ENCODE results near the gene SCAMP2. TPM values are rescaled to one million over a fixed set of nuclear protein-coding genes. Genes with fewer than 3 reads are reported as not detected.

The SCAMP2 gene
- total RNA-seq, 4 donors from 2014 or later: 154 to 234 (median 193) TPM

DNA sequence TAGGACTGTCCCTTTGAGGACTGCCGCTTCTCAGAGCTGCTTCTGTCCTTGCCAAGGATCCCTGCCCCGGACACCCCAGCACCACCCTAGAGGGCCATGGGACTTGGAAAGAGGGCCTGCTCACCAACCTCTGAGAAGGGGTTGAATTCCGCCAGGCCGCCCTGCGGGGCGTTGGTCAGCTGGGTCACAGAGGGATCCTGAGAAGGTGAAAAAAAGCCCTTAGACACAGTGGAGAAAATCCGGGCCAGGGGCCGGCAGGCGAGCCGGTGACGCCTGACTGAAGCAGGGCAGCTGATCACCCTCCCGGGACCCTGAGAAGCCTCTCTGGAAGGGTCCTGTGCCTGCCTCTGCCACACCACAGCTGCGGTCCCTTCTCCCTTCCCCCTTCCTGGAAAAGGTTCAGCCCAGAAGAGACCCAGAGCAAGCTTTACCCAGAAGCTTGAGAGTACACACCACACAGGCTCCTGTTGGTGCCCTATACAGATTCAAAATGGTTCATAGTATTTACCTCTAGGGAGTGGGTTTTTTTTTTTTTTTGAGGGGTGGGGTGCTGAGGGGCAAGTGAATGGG lies 18.6 kb downstream of the SCAMP2 start:
- H3K27me3 ChIP-seq: no peaks in the 10 kb centered on the region
- no peak overlapping the region for H3K4me3 ChIP-seq
- peaks cover 21 to 41% (median 34%) of the 10 kb centered on the region in 4 donors for H3K4me1 ChIP-seq
- in situ Hi-C loops (cut with MboI; ENCODE audit: low pct_ligation_motif_present in 1 of 4, low pct_unique_long_range_greater_than_20kb in 1 of 4, low sequenced_read_pairs in 3 of 4): no loop called here
- intact Hi-C loops (cut with DNase I; ENCODE audit: low total_unique reads): no loop called here
- DNase-seq: no peak
- peaks cover 0 to 39% (median 27%) of the 10 kb centered on the region in 4 donors for H3K36me3 ChIP-seq
- WGBS, 2 donors (ENCODE audit: low coverage in 1 of 2): 96% methylated on average over 13 of the region's 13 CpGs; no CpG with 5 or more reads in 1 of the 2 donors
- no peak overlapping the region for H3K27ac ChIP-seq
- TF ChIP-seq CTCF (IDR thresholded peaks at IDR 0.05) (no peak), POLR2A (IDR thresholded peaks at IDR 0.05) (no peak), EP300 (IDR thresholded peaks at IDR 0.05; ENCODE audit: low read depth) (no peak), POLR2AphosphoS5 (IDR thresholded peaks at IDR 0.05) (no peak)
- no peaks in the 10 kb centered on the region for H3K9me3 ChIP-seq

GRCh38 chr15:74851960-74852359 lies 21.2 kb downstream of the SCAMP2 start:
- intact Hi-C loops (cut with DNase I; ENCODE audit: low total_unique reads): no loop called here
- no peak for TF ChIP-seq EP300 (IDR thresholded peaks at IDR 0.05; ENCODE audit: low read depth)
- WGBS, 2 donors (ENCODE audit: low coverage in 1 of 2): 88% methylated on average over 7 of the region's 7 CpGs; no CpG with 5 or more reads in 1 of the 2 donors
- peaks cover 4 to 15% (median 9%) of the 10 kb centered on the region in 4 donors for H3K4me1 ChIP-seq
- in situ Hi-C loops (cut with MboI; ENCODE audit: low pct_ligation_motif_present in 1 of 4, low pct_unique_long_range_greater_than_20kb in 1 of 4, low sequenced_read_pairs in 3 of 4): no loop called here
- no peak overlapping the region for H3K27ac ChIP-seq
- H3K9me3 ChIP-seq: no peaks in the 10 kb centered on the region
- no peak overlapping the region for H3K4me3 ChIP-seq
- H3K27me3 ChIP-seq: no peaks in the 10 kb centered on the region
- no peak for DNase-seq
- H3K36me3 ChIP-seq: peaks cover 0 to 54% (median 35%) of the 10 kb centered on the region in 4 donors

GRCh38 chr15:74850393-74850792 lies 22.8 kb downstream of the SCAMP2 start:
- WGBS, 2 donors (ENCODE audit: low coverage in 1 of 2): 78% methylated on average over 4 of the region's 4 CpGs; no CpG with 5 or more reads in 1 of the 2 donors
- in situ Hi-C loops (cut with MboI; ENCODE audit: low pct_ligation_motif_present in 1 of 4, low pct_unique_long_range_greater_than_20kb in 1 of 4, low sequenced_read_pairs in 3 of 4): no loop called here
- no peak overlapping the region for H3K4me3 ChIP-seq
- H3K27ac ChIP-seq: no peak overlapping the region
- H3K4me1 ChIP-seq: peaks cover 0 to 9% (median 3%) of the 10 kb centered on the region in 4 donors
- H3K9me3 ChIP-seq: no peaks in the 10 kb centered on the region
- TF ChIP-seq CTCF (IDR thresholded peaks at IDR 0.05): no peak
- TF ChIP-seq POLR2AphosphoS5 (IDR thresholded peaks at IDR 0.05): no peak
- TF ChIP-seq POLR2A (IDR thresholded peaks at IDR 0.05): no peak
- no peak for TF ChIP-seq EP300 (IDR thresholded peaks at IDR 0.05; ENCODE audit: low read depth)
- intact Hi-C loops (cut with DNase I; ENCODE audit: low total_unique reads): no loop called here
- H3K36me3 ChIP-seq: peaks cover 0 to 54% (median 35%) of the 10 kb centered on the region in 4 donors
- no peak for DNase-seq
- no peaks in the 10 kb centered on the region for H3K27me3 ChIP-seq

DNA sequence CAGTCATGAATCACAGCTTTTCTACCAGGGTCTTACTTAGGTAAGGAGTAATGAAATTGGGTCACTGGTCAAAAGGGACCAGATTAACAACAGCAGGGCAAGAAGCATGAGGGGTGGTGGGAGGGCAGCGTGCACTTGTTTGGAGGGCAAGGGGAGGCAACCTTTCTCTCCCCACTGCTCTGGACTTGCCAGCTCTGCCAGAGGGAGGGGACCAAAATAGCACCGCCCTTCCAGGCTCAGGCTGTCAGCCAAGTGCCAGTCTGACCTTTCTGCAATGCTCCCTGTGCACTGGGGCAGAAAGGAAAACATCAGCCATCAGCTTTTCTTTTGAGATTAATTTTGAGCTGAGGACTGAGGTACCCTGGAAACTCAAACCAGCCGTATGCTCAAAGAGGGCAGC lies 25.7 kb downstream of the SCAMP2 start:
- no peak for DNase-seq
- Histone ChIP-seq H3K36me3 (peaks cover 0 to 46% (median 23%) of the 10 kb centered on the region in 4 donors), H3K27ac (no peak overlapping the region), H3K4me1 (peaks cover 6 to 20% (median 14%) of the 10 kb centered on the region in 4 donors), H3K9me3 (no peaks in the 10 kb centered on the region), H3K4me3 (no peak overlapping the region), H3K27me3 (no peaks in the 10 kb centered on the region)
- WGBS, 2 donors (ENCODE audit: low coverage in 1 of 2): 80% methylated on average over 3 of the region's 3 CpGs; no CpG with 5 or more reads in 1 of the 2 donors
- intact Hi-C loops (cut with DNase I; ENCODE audit: low total_unique reads) (loop anchor here (10.0 kb wide), 1 partner anchor 107 kb away; the partner anchor contains the start of gene RPP25), in situ Hi-C loops (cut with MboI; ENCODE audit: low pct_ligation_motif_present in 1 of 4, low pct_unique_long_range_greater_than_20kb in 1 of 4, low sequenced_read_pairs in 3 of 4) (no loop called here)
- no peak for TF ChIP-seq POLR2A (IDR thresholded peaks at IDR 0.05)
- no peak for TF ChIP-seq CTCF (IDR thresholded peaks at IDR 0.05)
- no peak for TF ChIP-seq POLR2AphosphoS5 (IDR thresholded peaks at IDR 0.05)
- TF ChIP-seq EP300 (IDR thresholded peaks at IDR 0.05; ENCODE audit: low read depth): no peak
